A549 (cell line): Measurements from ENCODE around the gene KCNQ2. TPM values are rescaled to one million over a fixed set of nuclear protein-coding genes. Genes with fewer than 3 reads are reported as not detected.

Experiments used
- ATAC-seq, 2 experiments: fragments of 200-7000 bp in 1 of 2; fragments of >200 bp in 1 of 2; cut with Nextera tagmentation in 1 of 2; cut with Tn5 transposase in 1 of 2; 3 replicates each; pipeline versions ENCODE4 v1.8.0 to v1.9.1; 2018 to 2020; ENCODE audit warnings: mild to moderate bottlenecking in 1 of 2, moderate library complexity in 1 of 2
- CTCF ChIA-PET: fragments of 300-600 bp; sonication (Branson Sonifier 250); formaldehyde crosslinking; extraction: SDS; loops from one replicate; lab custom pipeline; 2021; ENCODE audit warnings: antibody characterized with exemption, inconsistent platforms; lab: Yijun Ruan, JAX
- POLR2A ChIA-PET: fragments of 350-600 bp; formaldehyde crosslinking; extraction: SDS; loops from one replicate; lab custom pipeline; 2021; ENCODE audit warnings: antibody characterized with exemption, inconsistent platforms; lab: Yijun Ruan, JAX
- DNase-seq, 2 experiments: peaks; one replicate each; pipeline versions ENCODE4 v3.0.0 to v3.0.0-alpha.2; 2011 to 2016; ENCODE audit warnings: low read depth in 1 of 2, low spot score in 1 of 2
- FAIRE-seq: peaks from 2 replicates; lab custom pipeline; 2011; peaks lifted over from hg19 to GRCh38; lab: Jason Lieb, UNC
- H3K27ac ChIP-seq, 2 experiments: fragments of >200 bp; sonication (Bioruptor Twin); formaldehyde crosslinking; 3 replicates each; pipeline ENCODE4 v1.5.1; 2016 to 2017
- H3K4me1 ChIP-seq: fragments of >200 bp; sonication (Bioruptor Twin); formaldehyde crosslinking; 3 replicates; pipeline ENCODE4 v1.6.1; 2016
- H3K4me2 ChIP-seq: fragments of >200 bp; sonication (Bioruptor Twin); formaldehyde crosslinking; 3 replicates; pipeline ENCODE4 v1.6.1; 2016
- H3K4me3 ChIP-seq: fragments of >200 bp; sonication (Bioruptor Twin); formaldehyde crosslinking; 3 replicates; pipeline ENCODE4 v1.5.1; 2016
- H3K9me3 ChIP-seq: fragments of >200 bp; sonication (Bioruptor Twin); formaldehyde crosslinking; 3 replicates; pipeline ENCODE4 v1.6.1; 2016
- BHLHE40 ChIP-seq: IDR thresholded peaks from 2 replicates; pipeline ENCODE4 v1.6.1; 2012; ENCODE audit warnings: low read depth, low read length, inconsistent platforms
- CBX8 ChIP-seq: fragments of 200-600 bp; sonication (generic); IDR thresholded peaks from 2 replicates; pipeline ENCODE4 v1.6.1; 2016
- CEBPB ChIP-seq, 2 experiments: fragments of >200 bp in 1 of 2; sonication (Bioruptor Twin) in 1 of 2; formaldehyde crosslinking in 1 of 2; IDR thresholded peaks; 2 replicates each; pipeline ENCODE4 v1.6.1; 2012 to 2016
- ELK1 ChIP-seq: fragments of 150-350 bp; IDR thresholded peaks from 2 replicates; pipeline ENCODE4 v1.6.1; 2014; ENCODE audit warnings: low read depth, mild to moderate bottlenecking, low read length
- EP300 ChIP-seq, 2 experiments: fragments of >200 bp; sonication (Bioruptor Twin); formaldehyde crosslinking; IDR thresholded peaks; 2 replicates in 1 of 2; 3 replicates in 1 of 2; pipeline ENCODE4 v1.6.1; 2016 to 2017
- ESRRA ChIP-seq: fragments of 150-350 bp; IDR thresholded peaks from 2 replicates; pipeline ENCODE4 v1.6.1; 2014; ENCODE audit warnings: mild to moderate bottlenecking, low read length, borderline replicate concordance
- FOSL2 ChIP-seq, 2 experiments: fragments of 450-650 bp in 1 of 2; fragments of >200 bp in 1 of 2; sonication (Bioruptor Twin) in 1 of 2; formaldehyde crosslinking; IDR thresholded peaks; 2 replicates each; pipeline versions ENCODE4 v1.5.0 to v1.6.1; 2016 to 2020; ENCODE audit warnings: mild to moderate bottlenecking in 1 of 2, moderate library complexity in 1 of 2
- FOXS1 ChIP-seq: fragments of 250-450 bp; sonication (Bioruptor Pico); IDR thresholded peaks from 2 replicates; pipeline ENCODE4 v1.5.0; 2020; ENCODE audit warnings: mild to moderate bottlenecking, moderate library complexity
- GATA3 ChIP-seq: IDR thresholded peaks from 2 replicates; pipeline ENCODE4 v1.6.1; 2012; ENCODE audit warnings: borderline replicate concordance
- HOXB5 ChIP-seq: fragments of 250-450 bp; sonication (Bioruptor Pico); IDR thresholded peaks from 2 replicates; pipeline ENCODE4 v1.5.0; 2020; ENCODE audit warnings: mild to moderate bottlenecking, moderate library complexity
- KDM5A ChIP-seq: fragments of 200-600 bp; sonication (generic); IDR thresholded peaks from 2 replicates; pipeline ENCODE4 v1.6.1; 2016; ENCODE audit warnings: antibody characterized with exemption, mild to moderate bottlenecking
- MAZ ChIP-seq: fragments of 150-350 bp; IDR thresholded peaks from 2 replicates; pipeline ENCODE4 v1.6.1; 2014; ENCODE audit warnings: antibody characterized with exemption, low read depth, low read length, borderline replicate concordance
- NFE2L2 ChIP-seq: fragments of 150-350 bp; conservative IDR thresholded peaks from 2 replicates; pipeline ENCODE4 v1.6.1; 2014; ENCODE audit warnings: low read length
- NPAS2 ChIP-seq: fragments of 250-450 bp; sonication (Bioruptor Pico); IDR thresholded peaks from 2 replicates; pipeline ENCODE4 v1.8.0; 2022; ENCODE audit warnings: mild to moderate bottlenecking, moderate library complexity, borderline replicate concordance
- PBX3 ChIP-seq: IDR thresholded peaks from 2 replicates; pipeline ENCODE4 v1.6.1; 2012
- PHF8 ChIP-seq: fragments of 200-600 bp; sonication (generic); IDR thresholded peaks from 2 replicates; pipeline ENCODE4 v1.6.1; 2016; ENCODE audit warnings: low read depth, mild to moderate bottlenecking, antibody characterized with exemption, moderate library complexity, borderline replicate concordance
- POLR2A ChIP-seq: IDR thresholded peaks from 2 replicates; pipeline ENCODE4 v1.6.1; 2012; ENCODE audit warnings: mild to moderate bottlenecking, low read length
- RARB ChIP-seq: fragments of 250-450 bp; sonication (Bioruptor Pico); IDR thresholded peaks from 2 replicates; pipeline ENCODE4 v1.8.0; 2021; ENCODE audit warnings: mild to moderate bottlenecking, moderate library complexity
- RNF2 ChIP-seq: fragments of 200-600 bp; sonication (generic); IDR thresholded peaks from 2 replicates; pipeline ENCODE4 v1.6.1; 2016; ENCODE audit warnings: low read depth, mild to moderate bottlenecking, antibody characterized with exemption, moderate library complexity, borderline replicate concordance
- SMC3 ChIP-seq: fragments of >200 bp; sonication (Bioruptor Twin); formaldehyde crosslinking; IDR thresholded peaks from 3 replicates; pipeline ENCODE4 v1.6.1; 2018; ENCODE audit warnings: inconsistent platforms
- TFCP2L1 ChIP-seq: fragments of 250-450 bp; sonication (Bioruptor Pico); IDR thresholded peaks from 2 replicates; pipeline ENCODE4 v1.5.0; 2021; ENCODE audit warnings: mild to moderate bottlenecking
- TP53 ChIP-seq: fragments of 250-450 bp; sonication (Bioruptor Pico); IDR thresholded peaks from 2 replicates; pipeline ENCODE4 v1.5.0; 2021; ENCODE audit warnings: mild to moderate bottlenecking, moderate library complexity
- USF2 ChIP-seq: fragments of 450-650 bp; IDR thresholded peaks from 2 replicates; pipeline ENCODE4 v1.6.1; 2014; ENCODE audit warnings: antibody characterized with exemption
- ZC3H11A ChIP-seq: fragments of 450-650 bp; IDR thresholded peaks from 2 replicates; pipeline ENCODE4 v1.6.1; 2014; ENCODE audit warnings: antibody characterized with exemption, mild to moderate bottlenecking
- ZFP36 ChIP-seq: fragments of 450-650 bp; IDR thresholded peaks from 2 replicates; pipeline ENCODE4 v1.6.1; 2014; ENCODE audit warnings: borderline replicate concordance; ENCODE audit not compliant: partially characterized antibody
- WGBS: methylation state at CpG from one replicate; pipeline ENCODE4 v1.1.6; 2017; ENCODE audit errors: missing lambda C conversion rate; 5-methylcytosine and 5-hydroxymethylcytosine counted together
- polyA plus RNA-seq, 4 experiments: library from polyadenylated mRNA; depleted of rRNA in 3 of 4; stranded (reverse); fragments of >200 nt; fragmentation: RNase III in 1 of 4; extraction: RNeasy Plus Mini Kit Qiagen cat#74134 plus additional on column Dnase treatment in 1 of 4; gene quantifications; 2 replicates in 3 of 4; 3 replicates in 1 of 4; pipeline ENCODE4 v1.2.3, GENCODE V29; 2011 to 2017
- TF ChIP-seq, protein P1 (sequence below): fragments of >200 bp; sonication (Bioruptor Twin); formaldehyde crosslinking; IDR thresholded peaks from 2 replicates; pipeline ENCODE4 v1.6.1; 2016

The KCNQ2 gene
- polyA plus RNA-seq, 2 of the 4 experiments (the other 2 are of a cell fraction): 0.14 to 0.36 TPM

- WGBS: 47% methylated on average over 12 of the region's 31 CpGs
- H3K4me1 ChIP-seq: peaks cover 3% of the 10 kb centered on the region; the same call in 1 of the 3 replicates
- H3K9me3 ChIP-seq: no peaks in the 10 kb centered on the region
- H3K4me2 ChIP-seq: no peak overlapping the region
- TF ChIP-seq NFE2L2: no peak
- TF ChIP-seq ESRRA: no peak
- no peak for TF ChIP-seq FOSL2 (IDR thresholded peaks at IDR 0.05)
- no peak for TF ChIP-seq FOSL2 (CRISPR knock-in tag; IDR thresholded peaks at IDR 0.05)
- TF ChIP-seq HOXB5 (CRISPR knock-in tag): no peak
- TF ChIP-seq USF2: no peak
- TF ChIP-seq PBX3: no peak
- no peak for TF ChIP-seq FOXS1
- TF ChIP-seq EP300 (IDR thresholded peaks at IDR 0.05): no peak
- no peak for TF ChIP-seq NPAS2 (CRISPR knock-in tag)
- no peak for TF ChIP-seq GATA3
- no peak for TF ChIP-seq TP53
- TF ChIP-seq RNF2: no peak
- no peak for TF ChIP-seq TFCP2L1 (CRISPR knock-in tag)
- TF ChIP-seq BHLHE40: no peak
- TF ChIP-seq ZFP36: no peak
- TF ChIP-seq POLR2A: no peak
- TF ChIP-seq, all 56 proteins: peak for 0
- no peak overlapping the region for H3K27ac ChIP-seq
- CTCF ChIA-PET: interaction anchor here (1.7 kb wide), 1 partner anchor 28 kb away, joined by 3 read pairs; no protein-coding TSS in a partner anchor
- FAIRE-seq (no peak), DNase-seq (no peak), ATAC-seq (no peak)
- POLR2A ChIA-PET: no interaction called here
- no peak overlapping the region for H3K4me3 ChIP-seq
Observed at GRCh38 chr20:63405102-63405730, 67.2 kb downstream of the KCNQ2 start.

GRCh38 chr20:63404129-63405085 is 68.0 kb downstream of the KCNQ2 start:
- ChIA-PET CTCF (no interaction called here), POLR2A (no interaction called here)
- WGBS: 59% methylated on average over 23 of the region's 34 CpGs
- no peaks in the 10 kb centered on the region for H3K9me3 ChIP-seq
- peaks cover 3% of the 10 kb centered on the region; the same call in 1 of the 3 replicates for H3K4me1 ChIP-seq
- TF ChIP-seq USF2: no peak
- no peak for TF ChIP-seq ESRRA
- TF ChIP-seq, protein P1, sequence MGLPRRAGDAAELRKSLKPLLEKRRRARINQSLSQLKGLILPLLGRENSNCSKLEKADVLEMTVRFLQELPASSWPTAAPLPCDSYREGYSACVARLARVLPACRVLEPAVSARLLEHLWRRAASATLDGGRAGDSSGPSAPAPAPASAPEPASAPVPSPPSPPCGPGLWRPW: no peak
- TF ChIP-seq RARB: no peak
- no peak for TF ChIP-seq ELK1
- no peak for TF ChIP-seq PHF8
- TF ChIP-seq SMC3: no peak
- no peak for TF ChIP-seq MAZ
- no peak for TF ChIP-seq ZC3H11A
- no peak for TF ChIP-seq KDM5A
- TF ChIP-seq CBX8: no peak
- no peak for TF ChIP-seq CEBPB (IDR thresholded peaks at IDR 0.05)
- no peak overlapping the region for H3K4me3 ChIP-seq
- no peak for FAIRE-seq
- H3K27ac ChIP-seq: no peak overlapping the region
- DNase-seq: no peak
- H3K4me2 ChIP-seq: no peak overlapping the region
- no peak for ATAC-seq
